ELR (cell line): Measurements from ENCODE around the gene SGSM2.

Source experiments
- DNase-seq: peaks from one replicate; pipeline ENCODE4 v3.0.0-alpha.2; 2015; ENCODE audit warnings: low read depth

SGSM2 gene

DNA sequence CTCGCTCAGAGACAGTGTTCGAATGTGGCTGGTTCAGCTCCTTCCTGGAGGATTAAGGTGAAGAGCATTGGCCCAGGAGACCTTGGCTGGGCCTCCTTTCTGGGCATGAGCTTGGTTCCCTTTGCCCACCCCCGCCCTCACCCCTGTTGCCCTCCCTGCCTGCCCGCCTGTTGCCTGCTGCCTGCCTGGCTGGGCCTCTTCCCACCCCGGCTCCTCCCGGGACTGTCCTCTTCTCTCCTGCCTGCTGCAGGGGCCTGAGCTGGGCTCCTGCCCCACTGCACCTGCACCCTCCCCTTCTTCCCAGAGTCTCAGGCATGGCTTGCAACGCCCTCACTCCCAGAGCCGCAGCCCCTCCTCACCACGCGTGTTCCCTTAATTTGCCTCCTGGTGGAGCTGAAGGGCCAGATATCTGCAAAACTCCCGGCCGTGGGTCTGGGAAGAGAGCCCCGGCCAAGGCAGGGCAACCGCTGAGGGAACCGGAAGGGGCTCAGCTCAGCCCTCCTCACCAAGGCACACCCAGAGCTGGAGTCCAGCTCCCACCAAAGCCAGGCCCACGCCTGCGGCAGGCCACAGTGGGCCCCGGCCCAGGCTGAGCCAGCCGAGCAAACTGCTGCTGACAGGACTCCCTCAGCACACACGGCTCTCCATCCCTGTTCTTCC lies 32.4 kb downstream of the SGSM2 start:
- no peak for DNase-seq

DNA sequence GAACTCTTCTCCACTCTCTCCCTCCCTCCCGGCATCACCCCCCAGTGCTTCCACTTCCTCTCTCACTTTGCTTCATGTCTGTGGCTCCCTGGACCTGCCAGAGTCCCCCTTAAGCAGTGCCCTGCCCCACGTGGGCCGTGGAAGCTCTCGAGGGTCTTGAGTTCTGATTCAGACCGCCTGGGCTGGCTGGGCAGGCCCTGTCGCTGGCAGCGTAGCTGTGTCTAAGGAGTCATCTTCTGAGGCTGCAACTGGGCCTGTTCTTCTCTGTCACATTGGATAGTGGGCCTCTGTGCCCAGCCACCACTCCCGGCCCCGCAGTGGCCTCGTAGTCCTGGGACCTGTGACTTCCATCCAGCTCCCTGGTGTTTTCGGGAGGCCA lies 32.9 kb downstream of the SGSM2 start:
- no peak for DNase-seq

DNA sequence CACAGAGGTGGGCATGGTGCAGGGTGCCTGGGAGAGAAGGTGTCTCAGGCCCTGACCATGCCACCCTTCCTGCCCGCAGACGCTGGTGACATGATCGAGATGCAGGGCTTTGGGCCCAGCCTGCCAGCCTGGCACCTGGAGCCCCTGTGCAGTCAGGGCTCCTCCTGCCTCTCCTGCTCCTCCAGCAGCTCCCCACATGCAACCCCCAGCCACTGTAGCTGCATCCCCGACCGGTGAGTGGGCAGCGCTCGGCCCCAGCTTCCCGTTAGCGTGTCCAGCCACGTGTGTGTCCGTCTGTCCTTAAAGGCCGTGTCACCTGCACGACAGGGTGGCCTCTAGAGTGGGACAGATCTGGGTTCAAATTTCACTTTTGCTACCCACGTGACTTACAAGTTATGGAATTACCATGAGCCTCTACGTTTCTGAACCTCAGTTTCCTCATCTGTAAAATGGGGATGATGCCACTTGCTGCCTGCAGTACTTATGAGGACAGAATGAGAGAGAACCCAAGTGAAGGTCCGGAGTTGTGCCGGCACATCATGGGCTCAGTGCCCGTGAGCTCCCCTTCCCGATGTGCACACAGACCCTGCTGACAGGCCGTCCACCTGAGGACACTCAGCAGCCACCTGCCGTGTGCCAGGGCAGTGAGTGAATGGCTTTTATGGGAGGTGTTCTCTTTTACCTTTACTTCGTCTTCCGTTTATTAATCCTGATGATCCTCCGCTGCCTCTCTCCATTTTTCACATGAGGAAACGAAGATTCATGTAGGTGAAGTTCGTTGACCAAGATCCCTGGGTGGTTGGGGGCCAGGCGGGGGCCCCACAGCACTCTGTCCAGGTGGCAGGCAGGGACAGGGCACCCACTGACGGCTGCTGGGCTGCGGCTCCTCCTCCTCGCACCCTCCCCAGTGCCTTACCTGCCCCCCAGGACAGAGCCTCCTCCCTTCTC lies 34.2 kb downstream of the SGSM2 start:
- no peak for DNase-seq

DNA sequence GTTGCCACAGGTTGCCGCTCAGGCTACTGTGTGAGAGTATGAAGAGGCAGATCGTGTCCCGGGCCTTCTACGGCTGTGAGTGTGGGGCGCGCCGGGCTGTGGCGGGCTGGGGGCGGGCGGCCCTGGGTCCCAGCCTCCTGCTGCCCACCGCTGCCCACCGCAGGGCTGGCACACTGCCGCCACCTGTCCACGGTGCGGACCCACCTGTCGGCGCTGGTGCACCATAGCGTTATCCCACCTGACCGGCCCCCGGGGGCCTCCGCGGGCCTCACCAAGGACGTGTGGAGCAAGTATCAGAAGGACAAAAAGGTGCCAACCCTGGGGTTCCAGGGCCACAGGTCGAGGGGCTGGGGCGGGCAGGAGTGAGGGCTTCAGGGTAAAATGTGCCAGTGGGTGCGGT lies 34.9 kb downstream of the SGSM2 start:
- DNase-seq = no peak

DNA sequence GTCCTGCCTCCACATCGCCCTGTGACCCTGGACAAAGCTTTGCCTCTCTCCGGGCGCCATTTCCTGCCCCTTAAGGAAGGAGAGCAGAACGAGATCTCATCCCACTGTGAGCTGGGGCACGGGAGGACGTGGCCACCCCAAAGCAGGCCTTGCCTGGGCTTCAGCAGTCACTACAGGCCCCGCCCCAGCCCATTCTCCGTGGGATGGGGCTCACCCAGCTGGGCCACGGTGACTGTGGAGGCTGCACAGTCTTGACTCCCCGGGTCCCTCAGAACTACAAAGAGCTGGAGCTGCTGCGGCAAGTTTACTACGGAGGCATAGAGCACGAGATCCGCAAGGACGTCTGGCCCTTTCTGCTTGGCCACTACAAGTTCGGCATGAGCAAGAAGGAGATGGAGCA lies 35.4 kb downstream of the SGSM2 start:
- no peak for DNase-seq

DNA sequence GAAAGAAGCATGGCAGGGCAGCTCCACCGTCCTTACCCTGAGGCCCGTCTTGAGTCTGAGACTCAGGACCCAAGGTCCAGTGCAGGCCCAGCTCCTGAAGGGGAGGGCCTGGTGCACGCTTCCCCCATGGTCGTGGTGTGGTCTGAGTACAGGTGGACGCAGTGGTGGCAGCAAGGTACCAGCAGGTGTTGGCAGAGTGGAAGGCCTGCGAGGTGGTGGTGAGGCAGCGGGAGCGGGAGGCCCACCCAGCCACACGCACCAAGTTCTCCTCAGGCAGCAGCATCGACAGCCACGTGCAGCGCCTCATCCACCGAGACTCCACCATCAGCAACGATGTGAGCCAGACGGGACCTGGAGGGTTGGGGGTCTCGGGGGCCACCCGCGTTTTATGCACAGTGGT lies 35.9 kb downstream of the SGSM2 start:
- no peak for DNase-seq

DNA sequence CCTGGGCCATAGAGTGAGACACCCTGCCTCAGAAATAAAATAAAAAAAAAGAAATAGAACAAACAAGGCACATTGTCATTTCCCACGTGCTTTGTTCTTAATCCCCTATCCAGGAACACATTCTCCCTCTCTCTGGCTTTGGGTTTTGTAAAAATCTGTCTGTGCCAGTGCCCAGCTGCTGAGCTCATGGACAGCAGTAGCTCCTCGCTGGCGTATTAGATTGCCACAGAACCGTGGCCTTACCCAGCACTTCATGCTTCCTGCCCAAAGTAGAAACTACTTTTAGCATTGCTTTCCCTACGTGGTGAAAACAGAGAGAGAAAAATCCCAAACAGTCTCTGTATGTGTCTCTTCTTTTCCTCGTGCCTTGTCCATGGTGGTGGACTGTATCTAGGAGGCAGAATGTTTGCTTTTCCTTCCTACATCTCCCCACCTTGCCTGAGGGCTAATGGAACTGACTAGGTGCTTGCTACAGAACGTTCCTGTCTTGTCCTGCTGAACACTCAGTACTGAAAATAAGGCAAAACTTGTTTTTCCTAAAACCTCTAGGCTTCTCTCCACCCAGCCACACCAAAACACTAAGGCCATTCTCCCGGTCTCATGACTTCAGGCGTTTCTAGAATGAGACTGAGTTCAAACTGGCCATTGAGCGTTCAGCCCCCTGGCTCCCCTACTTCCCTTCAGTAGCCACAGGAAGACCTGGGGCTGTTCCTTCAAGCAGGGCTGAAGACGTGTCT lies 37.4 kb downstream of the SGSM2 start:
- DNase-seq = no peak

DNA sequence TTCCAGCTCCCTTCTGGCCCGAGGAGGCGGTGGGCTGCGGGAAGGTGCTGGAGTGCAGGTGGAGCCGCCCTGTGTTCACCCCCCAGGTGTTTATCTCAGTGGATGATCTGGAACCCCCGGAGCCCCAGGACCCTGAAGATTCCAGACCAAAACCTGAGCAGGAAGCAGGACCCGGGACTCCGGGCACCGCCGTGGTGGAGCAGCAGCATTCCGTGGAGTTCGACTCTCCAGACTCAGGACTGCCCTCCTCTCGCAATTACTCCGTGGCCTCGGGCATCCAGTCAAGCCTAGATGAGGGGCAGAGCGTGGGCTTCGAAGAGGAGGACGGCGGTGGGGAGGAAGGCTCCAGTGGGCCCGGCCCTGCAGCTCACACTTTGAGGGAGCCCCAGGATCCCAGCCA lies 38.1 kb downstream of the SGSM2 start:
- no peak for DNase-seq

DNA sequence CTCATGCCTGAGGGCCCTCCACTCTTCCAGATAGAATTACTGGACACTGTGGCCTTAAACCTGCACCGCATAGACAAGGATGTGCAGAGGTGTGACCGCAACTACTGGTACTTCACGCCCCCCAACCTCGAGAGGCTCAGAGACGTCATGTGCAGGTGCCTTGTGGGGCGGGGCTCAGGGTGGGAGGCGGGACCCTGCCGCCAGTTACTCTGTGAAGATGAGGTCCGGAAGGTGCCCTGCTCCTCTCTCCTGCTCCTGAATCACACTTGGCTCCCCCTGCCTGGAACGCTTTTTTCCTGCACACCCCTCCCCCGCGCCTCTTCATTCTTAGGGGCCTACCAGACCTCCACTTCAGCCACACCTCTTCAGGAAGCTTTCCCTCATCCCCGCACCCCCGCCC lies 38.8 kb downstream of the SGSM2 start:
- DNase-seq = no peak

DNA sequence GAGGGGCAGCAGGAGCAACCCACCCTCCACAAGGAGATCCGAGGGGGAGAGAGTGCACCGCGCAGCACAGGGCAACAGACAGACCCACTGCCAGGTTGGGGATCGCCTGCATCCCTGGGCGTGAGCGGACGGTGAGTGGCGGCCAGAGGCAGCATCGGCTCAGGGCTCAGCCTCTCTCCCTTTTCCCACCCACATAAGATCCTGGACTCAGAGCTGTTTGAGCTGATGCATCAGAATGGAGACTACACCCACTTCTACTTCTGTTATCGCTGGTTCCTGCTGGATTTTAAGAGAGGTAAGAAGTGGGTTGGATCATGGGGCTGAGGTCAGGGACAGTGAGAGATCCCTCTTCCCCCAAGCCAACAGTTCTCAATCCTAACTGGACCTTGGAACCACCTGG lies 40.4 kb downstream of the SGSM2 start:
- no peak for DNase-seq

DNA sequence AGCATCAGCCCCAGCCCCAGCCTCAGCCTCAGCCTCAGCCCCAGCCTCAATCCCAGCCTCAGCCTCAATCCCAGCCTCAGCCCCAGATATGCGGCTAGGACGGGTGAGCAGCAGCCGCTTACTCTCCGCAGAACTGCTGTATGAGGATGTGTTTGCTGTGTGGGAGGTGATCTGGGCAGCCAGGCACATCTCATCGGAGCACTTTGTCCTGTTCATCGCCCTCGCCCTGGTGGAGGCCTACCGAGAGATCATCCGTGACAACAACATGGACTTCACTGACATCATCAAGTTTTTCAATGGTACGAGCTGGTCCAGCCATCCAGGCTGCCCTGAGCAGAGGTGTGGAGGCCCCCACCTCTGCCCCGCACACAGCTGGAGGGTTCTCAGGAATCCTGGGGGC lies 41.6 kb downstream of the SGSM2 start:
- DNase-seq = no peak

DNA sequence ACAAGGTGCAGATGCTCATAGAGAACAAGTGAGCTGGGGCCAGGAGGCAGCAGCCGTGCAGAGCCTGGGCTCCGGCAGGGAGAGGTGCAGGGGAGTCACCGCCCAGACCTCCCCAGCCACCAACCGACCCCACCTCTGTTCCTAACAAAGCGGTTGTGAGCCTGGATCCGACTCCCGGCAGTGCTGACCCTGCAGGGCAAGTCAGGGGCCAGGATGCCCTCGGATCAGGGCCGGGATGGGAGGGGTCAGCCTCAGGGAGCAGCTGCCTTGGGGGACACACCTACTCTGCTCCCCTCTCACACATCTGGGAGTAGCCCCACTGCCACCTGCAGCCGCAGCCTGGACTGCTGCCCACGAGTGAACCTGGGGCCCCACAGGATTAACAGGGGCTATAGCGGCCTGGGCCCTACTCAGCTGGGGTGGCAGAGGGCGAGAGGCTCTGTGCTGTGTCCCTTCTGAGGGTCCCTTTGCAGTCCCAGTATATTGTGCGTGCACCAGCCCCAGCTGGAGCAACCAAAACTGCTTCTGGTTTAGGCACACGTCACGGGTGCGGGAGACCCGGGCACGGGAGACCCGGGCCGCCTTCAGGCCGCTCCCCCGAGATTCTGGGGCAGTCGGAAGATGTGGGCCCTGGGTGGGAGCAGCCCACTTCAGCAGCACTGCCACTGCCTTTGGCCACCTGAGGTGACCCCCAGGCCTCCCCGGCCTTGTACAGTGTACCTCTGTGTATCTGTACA lies 42.4 kb downstream of the SGSM2 start:
- DNase-seq = no peak

DNA sequence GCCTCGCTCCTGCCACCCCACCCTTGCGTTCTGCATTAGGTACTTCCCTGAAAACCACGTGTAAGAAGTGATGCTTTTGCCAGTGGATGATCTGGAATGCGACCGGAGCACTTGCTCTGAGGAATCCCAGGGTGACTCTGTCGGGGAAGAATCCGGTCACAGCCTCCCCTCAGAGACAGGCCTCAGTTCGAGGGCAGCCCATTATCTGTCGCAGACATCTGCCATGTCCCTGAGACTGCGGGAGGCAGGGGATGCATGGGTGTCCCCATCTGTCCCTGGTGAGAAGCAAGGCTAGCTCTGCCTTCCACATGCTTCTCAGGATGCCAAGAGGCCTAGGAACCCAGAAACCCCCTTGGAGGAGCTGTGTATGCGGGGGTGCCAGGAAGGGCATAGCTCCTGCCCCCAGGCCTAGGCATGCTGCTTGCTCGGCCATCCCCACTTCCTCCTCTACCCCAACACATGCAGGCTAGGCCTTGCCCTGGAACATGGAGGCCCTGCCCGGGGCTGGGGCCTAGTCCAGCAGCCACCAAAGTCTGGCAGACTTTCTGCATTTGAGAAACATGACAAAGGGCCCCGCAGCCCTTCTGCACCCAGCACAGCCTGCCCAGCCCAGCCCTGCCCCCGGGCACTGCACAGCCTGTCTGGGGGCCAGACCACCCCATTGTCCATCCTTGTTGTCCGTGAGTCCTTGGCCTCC lies 43.1 kb downstream of the SGSM2 start:
- DNase-seq = no peak

DNA sequence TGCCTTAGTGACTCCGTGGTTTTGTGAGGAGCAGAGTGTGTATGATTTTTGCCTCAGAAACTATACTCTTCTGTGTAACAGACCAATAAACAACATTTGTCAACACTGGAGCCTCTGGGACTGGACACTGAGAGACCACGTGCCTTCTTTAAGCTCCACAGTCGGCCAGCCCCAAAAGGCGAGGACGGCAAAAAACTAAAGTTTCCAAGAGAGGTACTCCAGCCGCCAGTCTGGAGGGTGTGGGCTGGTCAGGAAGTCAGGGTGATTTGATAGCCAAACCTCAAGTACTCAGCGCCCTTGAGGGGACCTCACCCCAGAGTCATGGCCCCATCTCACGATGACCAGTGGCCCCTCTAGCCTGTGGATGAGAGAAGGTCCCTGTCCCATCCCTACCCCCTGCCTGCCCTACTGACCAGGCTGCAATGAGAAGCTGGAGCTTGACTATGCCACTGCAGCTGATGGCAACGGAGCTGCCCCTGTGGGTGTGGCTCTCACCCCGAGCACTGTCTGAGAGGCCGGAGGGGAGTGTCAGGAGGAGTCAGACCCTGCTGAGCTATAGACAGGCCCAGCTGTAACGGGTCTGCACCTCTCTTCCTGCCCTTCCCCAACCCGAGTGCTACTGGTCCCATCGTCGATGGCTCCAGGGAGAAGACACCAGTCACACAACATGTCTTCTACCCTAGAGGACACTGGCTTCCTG lies 43.8 kb downstream of the SGSM2 start:
- no peak for DNase-seq

DNA sequence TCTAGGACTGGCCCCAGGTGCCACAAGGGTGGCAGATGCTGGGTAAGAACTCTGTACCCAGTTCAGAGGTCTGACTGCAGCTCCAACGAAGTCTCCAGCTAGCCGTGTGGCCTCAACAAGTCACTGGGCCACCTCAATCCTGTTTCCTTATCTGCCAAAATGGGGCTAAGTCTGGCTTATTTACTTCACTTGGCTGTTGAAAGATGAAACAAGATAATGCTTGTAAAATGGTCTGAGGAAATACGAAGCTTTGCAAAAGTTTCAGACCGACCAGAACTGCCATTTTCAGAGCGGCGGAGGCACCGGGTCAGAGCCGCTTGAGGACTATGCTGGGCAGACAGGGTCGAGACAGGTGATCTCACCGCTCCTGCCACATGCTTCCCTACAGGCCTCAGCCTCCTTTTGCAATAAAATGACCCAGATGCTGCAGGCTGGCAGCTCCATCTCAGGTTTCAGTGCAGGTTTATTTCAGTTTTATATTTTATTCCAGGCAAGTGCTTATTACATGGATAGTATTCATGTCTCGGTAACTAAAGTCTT lies 46.4 kb downstream of the SGSM2 start:
- DNase-seq = no peak

DNA sequence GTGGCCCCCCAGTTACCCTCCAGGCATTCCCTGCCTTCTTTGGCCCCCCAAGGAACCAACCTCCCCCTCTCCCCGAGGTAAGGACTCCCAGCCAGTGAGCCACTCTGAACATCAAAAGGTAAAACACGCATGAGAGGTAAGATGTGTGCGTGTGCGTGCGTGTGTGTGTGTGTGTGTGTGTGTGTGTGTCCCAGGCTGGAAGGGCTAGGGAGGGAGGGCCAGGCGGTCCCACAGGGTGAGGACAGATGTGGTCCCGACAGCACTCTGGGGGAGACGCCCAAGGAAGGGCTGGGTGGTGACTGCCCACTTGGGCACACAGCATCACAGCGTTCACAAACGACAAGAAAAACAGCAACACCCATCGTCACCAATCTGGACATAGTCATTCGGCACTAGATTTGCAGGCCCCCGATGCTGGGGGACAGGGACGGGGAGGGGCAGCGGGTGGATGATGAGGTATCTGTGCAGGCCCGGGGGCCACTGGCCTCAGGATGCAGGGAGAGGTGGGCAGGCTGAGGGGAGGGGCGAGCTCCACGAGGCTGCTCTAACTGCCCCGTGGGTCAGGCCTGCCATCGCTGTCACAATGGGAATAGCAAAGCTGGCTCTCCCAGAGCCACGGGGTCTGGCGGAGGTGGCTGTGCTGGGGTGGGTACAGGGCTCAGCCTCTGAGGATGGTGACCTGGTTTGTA lies 47.3 kb downstream of the SGSM2 start:
- DNase-seq = no peak

DNA sequence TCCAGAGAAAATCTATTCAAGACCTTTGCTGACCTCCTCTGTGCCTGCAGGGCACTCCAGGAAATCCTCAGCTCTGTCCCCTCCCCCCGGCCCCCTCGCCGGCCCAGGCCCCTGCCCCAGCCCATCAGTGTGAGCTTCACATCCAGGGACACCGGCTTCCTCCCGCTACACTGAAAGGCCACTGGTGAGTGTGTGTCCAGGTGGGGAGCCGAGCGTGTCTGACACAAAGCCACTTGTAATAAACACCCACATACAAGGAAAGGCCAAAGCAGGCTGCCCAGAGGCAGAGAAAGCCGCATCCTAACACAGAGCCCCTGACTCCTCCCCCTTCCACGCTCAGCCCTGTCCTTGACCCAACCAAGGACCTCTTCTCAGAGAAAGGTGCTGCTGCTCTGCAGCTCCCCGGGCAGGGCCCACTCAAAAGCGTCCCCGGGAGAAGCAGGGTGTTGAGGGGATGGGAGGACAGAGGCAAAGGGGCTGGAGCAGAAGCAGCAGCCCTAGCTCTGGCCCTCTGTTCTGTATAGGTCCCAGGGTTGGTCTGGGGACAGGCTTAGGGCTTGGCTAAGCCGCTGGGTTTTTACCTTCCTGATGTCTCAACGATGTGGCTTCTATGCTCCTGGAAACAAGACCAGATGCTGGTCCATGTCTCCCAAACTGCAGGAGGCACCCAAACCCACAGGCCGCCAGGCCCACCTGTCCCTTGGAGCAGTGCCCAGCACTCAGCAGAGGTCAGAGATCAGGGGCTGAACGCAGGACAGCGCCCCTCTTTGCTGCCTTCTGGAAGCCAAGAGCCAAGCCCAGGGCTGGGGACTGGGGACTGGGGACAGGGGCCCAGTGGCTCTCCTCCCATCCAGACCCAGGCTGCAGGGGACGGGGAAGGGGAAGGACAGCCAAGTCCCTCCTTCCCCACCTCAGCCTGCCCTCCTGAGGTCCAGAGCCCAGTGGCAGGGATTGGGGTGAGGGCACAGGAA lies 48.2 kb downstream of the SGSM2 start:
- no peak for DNase-seq

DNA sequence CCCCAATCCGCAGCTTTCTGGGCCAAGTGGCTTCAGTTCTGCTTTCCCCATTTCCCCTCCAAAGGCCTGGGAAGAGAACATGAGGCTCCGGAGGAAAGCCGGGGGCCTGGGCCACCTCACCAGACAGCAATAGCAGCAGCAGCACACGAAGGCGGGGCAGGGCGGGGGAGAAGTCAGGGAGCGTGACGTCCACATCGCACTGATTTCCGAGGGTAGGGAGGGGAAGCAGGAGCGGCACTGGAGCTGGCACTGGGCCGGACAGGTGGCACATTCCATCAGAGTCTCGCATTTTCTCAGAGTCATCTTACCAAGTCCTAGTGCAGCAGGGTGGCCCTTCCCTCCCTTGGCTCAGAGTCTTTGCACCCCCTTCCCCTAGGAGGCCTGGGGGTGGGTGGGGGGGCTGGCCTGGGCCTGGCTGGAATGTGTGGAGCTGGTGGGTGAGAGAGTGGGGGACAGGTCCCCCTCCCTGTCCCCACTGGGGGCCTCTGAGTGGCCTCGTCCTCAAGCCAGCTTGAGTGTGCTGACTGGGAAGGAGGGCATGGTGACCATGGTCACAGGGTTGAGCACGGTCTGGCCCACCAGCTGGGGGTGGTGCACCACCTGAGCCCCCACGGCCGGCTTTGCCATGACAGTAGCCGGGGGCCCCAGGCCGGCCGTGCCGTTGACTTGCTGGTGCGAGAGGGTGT lies 49.2 kb downstream of the SGSM2 start:
- DNase-seq = no peak
